A549 (cell line): ENCODE data around the gene STPG4. TPM values are rescaled to one million over a fixed set of nuclear protein-coding genes. Genes with fewer than 3 reads are reported as not detected.

Experiments used
- ATAC-seq, 2 experiments: fragments of 200-7000 bp in 1 of 2; fragments of >200 bp in 1 of 2; cut with Nextera tagmentation in 1 of 2; cut with Tn5 transposase in 1 of 2; 3 replicates each; pipeline versions ENCODE4 v1.8.0 to v1.9.1; 2018 to 2020; ENCODE audit warnings: mild to moderate bottlenecking in 1 of 2, moderate library complexity in 1 of 2
- CTCF ChIA-PET: fragments of 300-600 bp; sonication (Branson Sonifier 250); formaldehyde crosslinking; extraction: SDS; loops from one replicate; lab custom pipeline; 2021; ENCODE audit warnings: antibody characterized with exemption, inconsistent platforms; lab: Yijun Ruan, JAX
- POLR2A ChIA-PET: fragments of 350-600 bp; formaldehyde crosslinking; extraction: SDS; loops from one replicate; lab custom pipeline; 2021; ENCODE audit warnings: antibody characterized with exemption, inconsistent platforms; lab: Yijun Ruan, JAX
- DNase-seq, 2 experiments: peaks; one replicate each; pipeline versions ENCODE4 v3.0.0 to v3.0.0-alpha.2; 2011 to 2016; ENCODE audit warnings: low read depth in 1 of 2, low spot score in 1 of 2
- FAIRE-seq: peaks from 2 replicates; lab custom pipeline; 2011; peaks lifted over from hg19 to GRCh38; lab: Jason Lieb, UNC
- H3K27ac ChIP-seq, 2 experiments: fragments of >200 bp; sonication (Bioruptor Twin); formaldehyde crosslinking; 3 replicates each; pipeline ENCODE4 v1.5.1; 2016 to 2017
- H3K4me1 ChIP-seq: fragments of >200 bp; sonication (Bioruptor Twin); formaldehyde crosslinking; 3 replicates; pipeline ENCODE4 v1.6.1; 2016
- H3K4me2 ChIP-seq: fragments of >200 bp; sonication (Bioruptor Twin); formaldehyde crosslinking; 3 replicates; pipeline ENCODE4 v1.6.1; 2016
- H3K4me3 ChIP-seq: fragments of >200 bp; sonication (Bioruptor Twin); formaldehyde crosslinking; 3 replicates; pipeline ENCODE4 v1.5.1; 2016
- H3K9me3 ChIP-seq: fragments of >200 bp; sonication (Bioruptor Twin); formaldehyde crosslinking; 3 replicates; pipeline ENCODE4 v1.6.1; 2016
- ATOH8 ChIP-seq: fragments of 250-450 bp; sonication (Bioruptor Pico); IDR thresholded peaks from 2 replicates; pipeline ENCODE4 v1.5.0; 2020; ENCODE audit warnings: low read depth, mild to moderate bottlenecking, moderate library complexity
- CBX8 ChIP-seq: fragments of 200-600 bp; sonication (generic); IDR thresholded peaks from 2 replicates; pipeline ENCODE4 v1.6.1; 2016
- CEBPB ChIP-seq, 2 experiments: fragments of >200 bp in 1 of 2; sonication (Bioruptor Twin) in 1 of 2; formaldehyde crosslinking in 1 of 2; IDR thresholded peaks; 2 replicates each; pipeline ENCODE4 v1.6.1; 2012 to 2016
- E2F6 ChIP-seq: IDR thresholded peaks from 2 replicates; pipeline ENCODE4 v1.6.1; 2012; ENCODE audit warnings: low read depth, borderline replicate concordance
- EHF ChIP-seq: fragments of 250-450 bp; sonication (Bioruptor Pico); IDR thresholded peaks from 2 replicates; pipeline ENCODE4 v1.5.0; 2020; ENCODE audit warnings: mild to moderate bottlenecking
- EHMT2 ChIP-seq: fragments of 200-600 bp; sonication (generic); IDR thresholded peaks from 2 replicates; pipeline ENCODE4 v1.6.1; 2016; ENCODE audit warnings: antibody characterized with exemption, low read depth, mild to moderate bottlenecking, moderate library complexity
- ELK1 ChIP-seq: fragments of 150-350 bp; IDR thresholded peaks from 2 replicates; pipeline ENCODE4 v1.6.1; 2014; ENCODE audit warnings: low read depth, mild to moderate bottlenecking, low read length
- FOXS1 ChIP-seq: fragments of 250-450 bp; sonication (Bioruptor Pico); IDR thresholded peaks from 2 replicates; pipeline ENCODE4 v1.5.0; 2020; ENCODE audit warnings: mild to moderate bottlenecking, moderate library complexity
- GATA3 ChIP-seq: IDR thresholded peaks from 2 replicates; pipeline ENCODE4 v1.6.1; 2012; ENCODE audit warnings: borderline replicate concordance
- HMGXB4 ChIP-seq: fragments of 250-450 bp; sonication (Bioruptor Pico); IDR thresholded peaks from 2 replicates; pipeline ENCODE4 v1.5.0; 2021; ENCODE audit warnings: mild to moderate bottlenecking, moderate library complexity, borderline replicate concordance
- HOXA7 ChIP-seq: fragments of 250-450 bp; sonication (Bioruptor Pico); IDR thresholded peaks from 2 replicates; pipeline ENCODE4 v1.5.0; 2020; ENCODE audit warnings: mild to moderate bottlenecking, moderate library complexity
- HOXB5 ChIP-seq: fragments of 250-450 bp; sonication (Bioruptor Pico); IDR thresholded peaks from 2 replicates; pipeline ENCODE4 v1.5.0; 2020; ENCODE audit warnings: mild to moderate bottlenecking, moderate library complexity
- KDM1A ChIP-seq: fragments of 200-600 bp; sonication (generic); IDR thresholded peaks from 2 replicates; pipeline ENCODE4 v1.6.1; 2016; ENCODE audit warnings: low read depth, mild to moderate bottlenecking
- MYC ChIP-seq: IDR thresholded peaks from 2 replicates; pipeline ENCODE4 v1.6.1; 2012; ENCODE audit warnings: mild to moderate bottlenecking, inconsistent platforms, low read length, improper control_type of control experiment, borderline replicate concordance
- PBX3 ChIP-seq: IDR thresholded peaks from 2 replicates; pipeline ENCODE4 v1.6.1; 2012
- POLR2AphosphoS2 ChIP-seq: conservative IDR thresholded peaks from 2 replicates; pipeline ENCODE4 v1.6.1; 2012; ENCODE audit warnings: low read length, improper control_type of control experiment, inconsistent platforms
- RCOR1 ChIP-seq: fragments of 150-350 bp; IDR thresholded peaks from 2 replicates; pipeline ENCODE4 v1.6.1; 2014; ENCODE audit warnings: antibody characterized with exemption, low read length, low read depth
- RNF2 ChIP-seq: fragments of 200-600 bp; sonication (generic); IDR thresholded peaks from 2 replicates; pipeline ENCODE4 v1.6.1; 2016; ENCODE audit warnings: low read depth, mild to moderate bottlenecking, antibody characterized with exemption, moderate library complexity, borderline replicate concordance
- TFCP2L1 ChIP-seq: fragments of 250-450 bp; sonication (Bioruptor Pico); IDR thresholded peaks from 2 replicates; pipeline ENCODE4 v1.5.0; 2021; ENCODE audit warnings: mild to moderate bottlenecking
- ZC3H11A ChIP-seq: fragments of 450-650 bp; IDR thresholded peaks from 2 replicates; pipeline ENCODE4 v1.6.1; 2014; ENCODE audit warnings: antibody characterized with exemption, mild to moderate bottlenecking
- ZNF302 ChIP-seq: fragments of 250-450 bp; sonication (Bioruptor Pico); IDR thresholded peaks from 2 replicates; pipeline ENCODE4 v1.9.0; 2021; ENCODE audit warnings: inconsistent platforms, mild to moderate bottlenecking, moderate library complexity
- WGBS: methylation state at CpG from one replicate; pipeline ENCODE4 v1.1.6; 2017; ENCODE audit errors: missing lambda C conversion rate; 5-methylcytosine and 5-hydroxymethylcytosine counted together
- polyA plus RNA-seq, 4 experiments: library from polyadenylated mRNA; depleted of rRNA in 3 of 4; stranded (reverse); fragments of >200 nt; fragmentation: RNase III in 1 of 4; extraction: RNeasy Plus Mini Kit Qiagen cat#74134 plus additional on column Dnase treatment in 1 of 4; gene quantifications; 2 replicates in 3 of 4; 3 replicates in 1 of 4; pipeline ENCODE4 v1.2.3, GENCODE V29; 2011 to 2017

STPG4 gene
- polyA plus RNA-seq, 2 of the 4 experiments (the other 2 are of a cell fraction) = 0.05 to 0.13 TPM

GRCh38 chr2:47181176-47181575 lies 26.1 kb upstream of the STPG4 start:
- Histone ChIP-seq H3K9me3 (no peaks in the 10 kb centered on the region), H3K4me1 (peaks cover 28% of the 10 kb centered on the region), H3K4me2 (no peak overlapping the region), H3K27ac (peak overlapping the region in 1 of 2 experiments; percentile 13; a peak in 4 of 6 replicates), H3K4me3 (no peak overlapping the region)
- ATAC-seq (no peak), FAIRE-seq (no peak), DNase-seq (no peak)
- ChIA-PET POLR2A (no interaction called here), CTCF (interaction anchor here (0.7 to 3.7 kb wide), 6 partner anchors 91 to 640 kb away, joined by 3 to 26 read pairs (median 4); no protein-coding TSS in a partner anchor)
- WGBS = 92% methylated on average over 1 of the region's 1 CpG
- TF ChIP-seq ELK1 = no peak
- TF ChIP-seq RNF2 = no peak

GRCh38 chr2:47180531-47180930 lies 25.4 kb upstream of the STPG4 start:
- ATAC-seq (no peak), FAIRE-seq (no peak)
- H3K27ac ChIP-seq = peak overlapping the region in 1 of 2 experiments; percentile 13; a peak in 4 of 6 replicates
- H3K4me1 ChIP-seq = peaks cover 28% of the 10 kb centered on the region
- POLR2A ChIA-PET = no interaction called here
- WGBS = 47% methylated on average over 1 of the region's 1 CpG
- no peak overlapping the region for H3K4me2 ChIP-seq
- TF ChIP-seq ZNF302 (CRISPR knock-in tag) (no peak), TFCP2L1 (CRISPR knock-in tag) (no peak), EHF (CRISPR knock-in tag) (no peak), HOXA7 (CRISPR knock-in tag) (no peak), CEBPB (IDR thresholded peaks at IDR 0.05) (no peak), E2F6 (no peak), KDM1A (no peak), RCOR1 (no peak), ZC3H11A (no peak), HMGXB4 (CRISPR knock-in tag) (no peak), POLR2AphosphoS2 (no peak), GATA3 (no peak), CBX8 (no peak), MYC (no peak), FOXS1 (CRISPR knock-in tag) (no peak), PBX3 (no peak), HOXB5 (no peak), ATOH8 (no peak), EHMT2 (no peak)
- TF ChIP-seq, all 56 proteins: peak for 0
- Histone ChIP-seq H3K4me3 (no peak overlapping the region), H3K9me3 (no peaks in the 10 kb centered on the region)
- DNase-seq = no peak
- CTCF ChIA-PET = interaction anchor here (0.9 to 2.7 kb wide), 4 partner anchors 101 to 145 kb away, joined by 3 to 12 read pairs (median 4); no protein-coding TSS in a partner anchor
